ENCODE data around the gene ZNF574.

GRCh38 chr19:42079886-42080763, 4.2 kb downstream of the ZNF574 start:
- TF ChIP-seq CTCF (IDR thresholded peaks at IDR 0.05) (no peak), POLR2AphosphoS5 (IDR thresholded peaks at IDR 0.05) (no peak)
